GM18907 (cell line): ENCODE data around the gene VSIG10.

Experiments used
- ATAC-seq: cut with Tn5 transposase; IDR thresholded peaks from one replicate; pipeline ENCODE4 v1.9.1; 2021; ENCODE audit warnings: mild to moderate bottlenecking, moderate library complexity; ENCODE audit not compliant: unreplicated experiment

VSIG10 gene

DNA sequence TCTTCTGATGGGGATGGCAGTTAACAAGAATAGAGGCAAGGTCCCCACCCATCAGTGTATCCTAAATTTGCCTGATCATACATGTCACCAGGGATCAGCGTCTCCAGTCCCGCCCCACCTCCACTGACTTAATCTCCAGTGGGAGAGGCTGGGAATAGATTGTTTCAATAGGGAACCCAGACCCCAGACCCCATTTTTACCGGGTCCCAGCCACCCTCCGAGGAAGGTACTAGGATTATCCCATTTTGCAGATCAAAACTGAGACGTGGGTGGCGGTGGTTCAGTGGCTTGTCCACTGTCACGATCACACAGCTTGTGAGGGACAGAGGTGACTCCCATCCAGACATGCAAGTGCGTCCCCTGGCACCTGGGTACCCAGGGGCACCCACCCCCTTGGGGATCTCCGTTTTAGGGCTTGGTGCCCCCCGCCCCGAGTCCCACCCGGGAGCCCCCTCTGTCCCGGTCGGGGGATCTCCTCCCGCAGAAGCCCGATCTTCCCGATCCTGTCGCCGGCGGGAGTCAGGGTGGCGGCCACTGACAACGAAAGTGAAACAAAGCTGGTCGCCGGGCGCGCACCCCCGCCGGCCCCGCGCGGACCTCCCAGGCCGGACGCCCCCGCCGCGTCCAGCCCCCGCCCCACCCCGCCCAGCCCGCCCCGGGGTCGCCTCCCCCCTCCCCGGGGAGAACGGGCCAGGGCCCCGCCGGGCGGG is 43.4 kb downstream of the VSIG10 start:
- ATAC-seq = no peak

DNA sequence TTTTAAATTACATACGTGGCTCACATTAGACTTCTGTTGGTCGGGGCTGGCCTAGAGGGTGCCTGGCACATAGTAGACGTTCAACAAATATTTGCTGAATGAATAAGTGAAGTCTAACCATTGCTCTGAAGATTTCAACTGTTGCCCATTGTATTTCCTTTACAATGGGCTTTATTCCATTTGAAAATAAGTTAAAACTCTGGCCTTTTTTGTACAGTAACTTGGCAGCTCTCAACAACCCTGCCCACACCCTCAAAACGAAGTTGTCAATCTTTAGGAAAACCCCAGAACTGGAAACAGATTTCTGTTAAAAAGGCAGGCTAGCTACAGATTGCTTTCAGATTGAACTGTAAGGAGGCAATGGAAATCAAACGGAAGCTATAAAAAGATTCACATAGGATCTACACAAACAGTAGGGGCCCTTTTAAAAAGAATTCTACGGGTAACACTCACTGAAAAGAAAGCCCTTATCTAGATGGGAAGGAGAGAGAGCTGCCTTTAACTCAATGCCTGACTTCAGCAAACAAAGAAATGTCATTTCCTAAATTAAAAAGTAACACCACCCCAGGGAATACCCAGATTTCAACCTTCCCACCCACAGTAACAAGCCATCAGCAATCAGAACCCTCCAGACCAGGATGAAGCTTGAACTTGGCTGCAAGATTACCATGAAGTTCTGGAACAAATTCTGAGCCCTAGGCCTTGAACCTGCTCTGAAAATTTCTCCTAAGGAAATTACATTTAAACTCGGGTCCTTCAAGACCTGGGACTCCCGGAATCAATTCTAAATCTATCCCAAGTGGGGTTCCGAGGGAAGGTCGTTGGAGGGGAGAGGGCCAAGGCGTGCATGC is 44.2 kb downstream of the VSIG10 start:
- ATAC-seq = no peak

DNA sequence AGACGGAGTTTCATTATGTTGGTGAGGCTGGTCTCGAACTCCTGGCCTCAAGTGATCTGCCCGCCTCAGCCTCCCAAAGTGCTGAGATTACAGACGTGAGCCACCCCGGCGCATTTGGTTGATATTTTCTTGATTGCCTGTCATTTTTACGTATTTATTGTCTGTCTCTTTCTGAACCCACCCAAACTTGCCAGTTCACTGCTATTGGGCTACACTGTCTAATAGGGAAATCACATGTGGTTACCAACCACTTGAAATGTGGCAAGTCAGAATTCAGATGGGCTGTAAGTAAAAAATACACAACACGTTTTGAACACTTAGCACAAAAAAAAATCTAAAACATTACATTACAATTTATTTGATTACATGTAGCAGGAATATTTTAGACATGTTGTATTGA is 44.9 kb downstream of the VSIG10 start:
- ATAC-seq = no peak

DNA sequence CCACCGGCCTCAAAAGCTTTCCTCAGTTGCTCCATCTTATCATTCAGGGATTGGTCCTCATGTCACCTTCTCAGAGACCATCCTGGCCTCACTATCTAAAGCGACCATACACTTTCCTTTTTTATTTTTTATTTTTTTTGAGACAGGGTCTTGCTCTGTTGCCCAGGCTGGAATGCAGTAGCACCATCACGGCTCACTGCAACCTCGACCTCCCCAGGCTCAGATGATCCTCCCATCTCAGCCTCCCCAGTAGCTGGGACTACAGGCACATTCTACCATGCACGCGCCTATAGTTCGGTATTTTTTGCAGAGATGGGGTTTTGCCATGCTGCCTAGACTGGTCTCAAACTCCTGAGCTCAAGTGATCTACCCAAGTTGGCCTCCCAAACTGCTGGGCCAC is 45.6 kb downstream of the VSIG10 start:
- ATAC-seq = no peak

DNA sequence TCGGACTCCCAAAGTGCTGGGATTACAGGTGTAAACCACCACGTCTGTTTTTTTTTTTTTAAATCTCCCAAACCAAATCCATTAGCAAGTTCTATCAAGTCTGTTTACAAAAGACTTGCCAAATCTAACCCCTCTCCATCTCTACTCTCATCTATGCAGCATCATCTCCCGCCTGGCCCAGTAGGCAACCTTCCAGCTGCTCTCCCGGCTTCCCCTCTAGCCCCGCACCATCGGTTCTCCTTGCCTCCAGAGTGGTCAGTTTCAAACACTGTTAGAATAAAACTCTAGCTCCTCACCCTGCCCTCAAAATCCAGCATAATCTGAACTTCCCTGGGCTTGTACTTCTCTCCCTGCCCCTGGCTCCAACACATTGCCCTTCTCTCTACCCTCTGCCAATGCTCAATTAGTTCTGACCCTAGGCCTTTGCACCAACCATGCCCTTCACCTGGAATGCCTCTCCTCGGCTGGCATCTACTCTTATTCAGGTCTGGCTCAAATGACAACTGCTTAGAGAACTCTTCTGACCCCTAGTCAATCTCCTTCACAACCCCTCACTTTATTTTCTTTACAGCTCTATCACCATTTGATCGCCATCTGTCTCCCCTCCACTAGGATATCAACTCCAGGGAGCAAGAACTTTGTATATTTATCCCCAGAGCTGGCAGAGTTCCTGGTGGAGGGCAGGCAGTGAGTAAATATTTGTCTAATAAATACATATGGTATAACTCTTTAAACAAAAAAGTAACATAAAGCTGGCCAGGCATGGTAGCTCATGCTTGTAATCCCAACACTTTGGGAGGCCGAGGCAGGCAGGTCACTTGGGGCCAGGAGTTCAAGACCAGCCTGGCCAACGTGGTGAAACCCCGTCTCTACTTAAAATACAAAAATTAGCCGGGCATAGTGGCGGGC is 47.7 kb downstream of the VSIG10 start:
- ATAC-seq = no peak

DNA sequence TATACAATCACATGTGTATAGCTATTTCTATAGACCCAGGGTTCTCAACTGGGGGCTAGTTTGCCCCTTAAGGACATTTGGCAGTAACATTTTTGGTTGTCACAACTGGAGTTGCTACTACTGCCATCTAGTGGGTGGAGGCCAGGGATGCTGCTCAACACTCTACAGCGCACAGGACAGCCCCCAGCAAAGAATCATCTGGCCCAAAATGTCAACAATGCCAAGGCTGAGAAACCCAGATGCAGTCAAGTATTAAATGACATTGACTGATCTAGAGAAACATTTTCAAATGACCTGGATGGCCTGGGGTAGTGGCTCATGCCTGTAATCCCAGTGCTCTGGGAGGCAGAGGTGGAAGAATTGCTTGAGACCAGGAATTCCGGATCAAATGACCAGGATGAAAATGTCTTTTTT is 48.7 kb downstream of the VSIG10 start:
- ATAC-seq = peak; percentile 76

DNA sequence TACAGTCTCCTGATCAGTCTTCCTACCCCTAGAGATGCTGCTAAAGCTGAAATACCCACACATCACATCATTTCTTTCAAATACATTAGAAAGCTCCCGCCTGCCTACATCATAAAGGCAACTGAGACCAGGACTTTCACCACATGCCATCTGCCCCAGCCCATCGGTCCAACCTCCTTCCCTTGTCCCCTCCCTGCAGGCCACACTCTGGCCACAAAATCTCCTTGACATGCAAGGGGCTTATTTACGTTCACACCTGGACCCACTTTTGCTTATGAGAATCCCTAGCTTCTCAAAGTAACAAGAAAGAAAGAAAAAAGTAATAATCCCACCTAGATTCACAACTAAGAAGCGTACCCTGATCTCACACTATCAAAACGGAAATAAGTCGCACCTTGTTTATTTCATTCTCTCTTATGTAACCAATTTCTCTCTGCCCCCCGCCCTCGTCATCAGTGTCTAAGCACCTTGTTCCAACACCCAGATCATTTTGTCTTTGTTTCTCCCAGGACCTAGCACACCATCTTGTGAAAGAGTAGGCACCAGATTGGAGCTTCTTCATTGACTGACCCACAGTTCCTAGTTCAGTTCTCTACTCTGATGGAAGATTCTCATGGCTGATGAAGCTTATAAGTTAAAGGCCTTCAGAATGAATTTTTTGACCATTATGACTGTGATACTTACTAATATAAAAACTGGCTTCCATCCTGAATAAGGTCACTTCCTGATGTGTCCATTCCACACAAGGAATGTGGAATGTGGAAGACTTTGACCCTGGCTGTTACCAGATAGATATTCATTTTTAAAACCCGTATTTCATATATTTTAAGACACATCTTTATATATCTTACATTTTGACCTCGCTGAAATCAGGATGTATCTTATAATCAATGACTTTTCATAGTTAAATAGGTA is 50.5 kb downstream of the VSIG10 start:
- ATAC-seq = no peak

DNA sequence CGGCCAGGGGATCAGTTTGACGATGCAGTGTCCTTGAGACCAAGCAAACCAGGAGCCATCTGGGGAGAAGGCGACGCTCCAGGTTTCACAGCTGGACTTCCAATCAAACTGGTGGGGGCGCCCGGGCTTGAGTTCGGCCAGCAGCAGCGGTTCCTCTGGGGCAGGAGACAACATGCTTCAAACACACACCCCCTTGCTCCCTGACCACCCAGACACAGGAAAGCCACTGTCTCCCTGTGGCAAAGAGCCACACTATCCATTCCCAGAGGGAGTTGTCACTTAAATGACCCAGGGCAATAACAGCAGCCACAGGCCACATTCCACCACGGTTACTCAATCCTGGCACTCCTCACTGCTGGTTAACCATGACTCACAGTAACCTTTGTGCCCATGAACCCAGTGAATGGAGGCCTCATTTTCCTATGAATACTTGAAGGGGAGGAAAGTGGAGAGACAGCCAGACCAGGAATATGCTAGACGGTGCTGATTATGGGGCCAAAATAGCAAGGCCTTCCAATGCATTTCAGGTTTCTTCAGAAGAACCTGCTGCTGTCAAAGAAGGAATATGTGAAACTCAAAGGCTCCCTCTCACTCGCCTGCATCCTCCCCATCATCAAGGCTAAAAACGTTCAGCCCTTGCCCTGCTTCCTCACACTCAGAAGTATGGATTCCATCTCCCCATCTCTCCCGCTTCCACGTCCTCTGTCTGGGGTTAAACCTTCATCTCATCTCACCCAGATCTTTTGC is 51.3 kb downstream of the VSIG10 start:
- ATAC-seq = no peak

DNA sequence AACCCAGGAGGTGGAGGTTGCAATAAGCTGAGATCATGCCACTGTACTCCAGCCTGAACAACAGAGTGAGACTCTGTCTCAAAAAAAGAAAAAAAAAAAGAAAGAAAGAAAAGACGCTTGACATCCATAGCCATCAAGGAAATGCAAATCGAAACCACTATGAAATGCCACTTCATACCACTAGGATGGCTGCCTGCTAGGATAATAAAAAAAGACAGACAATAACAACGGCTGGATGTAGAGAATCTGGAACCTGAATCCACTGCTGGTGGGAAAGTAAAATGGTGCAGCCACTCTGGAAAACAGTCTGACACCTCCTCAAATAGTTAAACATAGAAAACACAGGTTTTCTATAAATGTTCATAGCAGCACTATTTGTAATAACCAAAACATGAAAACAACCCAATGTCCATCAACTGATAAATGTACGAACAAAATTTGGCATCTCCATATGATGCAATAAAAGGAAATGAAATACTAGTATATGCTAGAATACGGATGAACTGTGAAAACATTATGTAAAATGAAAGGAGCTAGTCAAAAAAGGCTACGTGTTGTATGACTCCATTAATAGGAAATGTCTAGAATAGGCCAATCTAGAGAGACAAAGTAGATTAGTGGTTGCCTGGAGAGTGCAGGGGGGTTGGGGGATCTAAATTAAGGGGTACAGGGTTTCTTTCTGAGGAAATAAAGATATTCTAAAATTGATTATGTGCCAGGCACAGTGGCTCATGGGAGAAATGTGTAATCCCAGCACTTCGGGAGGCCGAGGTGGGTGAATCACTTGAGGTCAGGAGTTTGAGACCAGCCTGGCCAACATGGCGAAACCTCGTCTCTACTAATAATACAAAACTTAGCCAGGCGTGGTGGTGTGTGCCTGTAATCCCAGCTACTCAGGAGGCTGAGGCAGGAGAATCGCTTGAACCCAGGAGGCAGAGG is 52.6 kb downstream of the VSIG10 start:
- ATAC-seq = no peak

DNA sequence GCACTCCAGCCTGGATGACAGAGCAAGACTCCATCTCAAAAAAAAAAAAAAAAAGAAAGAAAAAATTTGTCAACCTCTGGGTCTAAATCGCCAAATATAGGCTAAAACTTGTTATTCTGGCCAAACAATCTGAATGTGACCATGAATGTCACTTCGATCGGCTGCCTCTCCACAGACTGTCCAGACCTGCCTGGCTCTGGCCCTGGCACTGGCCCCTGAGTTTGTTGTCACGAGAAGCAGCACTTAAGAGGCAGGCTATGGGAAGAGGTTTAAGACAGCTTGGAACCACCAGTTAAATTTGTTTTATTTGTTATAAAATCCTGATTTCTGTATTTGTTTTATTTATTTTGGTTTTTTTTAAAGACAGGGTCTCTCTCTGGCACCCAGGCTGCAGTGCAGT is 57.4 kb downstream of the VSIG10 start:
- ATAC-seq = no peak

DNA sequence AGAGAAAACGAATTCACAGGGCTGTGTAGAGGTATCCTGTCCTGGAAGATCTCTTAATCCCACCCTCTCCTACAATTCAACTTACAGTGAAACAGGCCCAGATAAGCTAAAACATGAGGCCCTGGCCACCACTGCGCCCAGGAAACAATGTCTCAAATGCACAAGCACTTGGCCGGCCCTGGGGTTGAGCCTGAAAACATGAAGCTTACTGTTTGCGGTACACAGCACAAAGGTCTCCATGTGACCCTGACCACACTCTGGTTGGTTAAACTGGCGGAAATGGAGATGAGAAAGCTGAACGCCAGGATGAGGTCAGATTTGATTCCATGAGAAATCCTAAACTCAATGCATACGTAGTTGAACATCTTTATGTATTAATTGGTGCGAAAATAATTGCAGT is 59.2 kb downstream of the VSIG10 start:
- no peak for ATAC-seq

DNA sequence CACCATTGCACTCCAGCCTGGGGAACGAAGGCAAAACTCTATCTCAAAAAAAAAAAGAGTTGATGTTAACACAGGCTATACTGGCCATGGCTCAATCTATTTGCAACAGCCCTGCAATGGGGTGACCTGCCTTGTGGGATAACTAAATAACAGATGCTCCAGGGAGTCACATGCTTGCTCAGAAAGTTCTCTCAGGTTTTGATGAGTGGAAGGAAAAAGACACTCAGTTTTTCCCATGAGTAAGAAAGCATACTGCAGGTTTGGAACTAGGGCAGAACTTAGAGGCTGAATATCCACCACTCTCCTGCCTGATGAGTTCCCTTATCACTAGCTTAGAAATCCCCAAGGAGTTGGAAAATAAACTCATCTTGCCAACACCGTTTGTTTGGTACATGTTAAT is 59.7 kb downstream of the VSIG10 start:
- no peak for ATAC-seq

DNA sequence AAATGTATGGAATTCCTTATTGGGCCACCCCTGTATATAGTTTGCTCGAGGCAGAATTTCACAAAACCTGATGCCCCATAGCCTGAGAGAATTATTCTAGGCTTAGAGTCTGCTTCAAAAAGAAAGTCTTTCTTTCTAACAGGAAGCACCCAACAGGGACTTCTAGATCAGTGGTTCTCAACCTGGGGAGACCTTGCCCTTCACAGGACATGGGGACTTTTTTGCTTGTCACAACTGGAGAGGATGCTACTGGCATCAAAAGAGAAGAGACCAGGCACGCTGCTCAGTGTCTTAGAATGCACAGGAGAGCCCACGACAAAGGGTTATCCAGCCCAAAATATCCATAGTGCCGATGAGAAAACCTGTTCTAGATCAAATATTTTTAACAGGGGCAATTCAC is 61.7 kb downstream of the VSIG10 start:
- ATAC-seq = no peak

DNA sequence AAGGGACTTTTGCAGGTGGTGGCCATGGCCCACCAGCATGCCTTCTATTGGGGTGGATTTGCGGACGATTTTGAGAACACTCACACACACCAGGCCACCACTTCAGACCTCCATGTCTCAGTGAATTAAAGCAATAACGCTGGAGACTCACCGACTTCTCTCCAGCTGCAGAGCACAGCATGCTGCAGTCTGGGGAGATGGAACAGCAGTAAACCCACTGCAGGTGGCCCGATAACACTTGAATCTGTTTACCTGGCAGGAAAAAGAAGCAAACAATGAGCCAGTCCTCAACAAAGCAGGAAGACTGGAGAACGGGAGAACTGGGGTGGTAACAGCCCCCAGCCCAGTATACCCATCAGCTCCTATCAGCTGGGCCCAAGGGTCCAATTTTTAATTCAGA is 65.7 kb downstream of the VSIG10 start:
- ATAC-seq = no peak

DNA sequence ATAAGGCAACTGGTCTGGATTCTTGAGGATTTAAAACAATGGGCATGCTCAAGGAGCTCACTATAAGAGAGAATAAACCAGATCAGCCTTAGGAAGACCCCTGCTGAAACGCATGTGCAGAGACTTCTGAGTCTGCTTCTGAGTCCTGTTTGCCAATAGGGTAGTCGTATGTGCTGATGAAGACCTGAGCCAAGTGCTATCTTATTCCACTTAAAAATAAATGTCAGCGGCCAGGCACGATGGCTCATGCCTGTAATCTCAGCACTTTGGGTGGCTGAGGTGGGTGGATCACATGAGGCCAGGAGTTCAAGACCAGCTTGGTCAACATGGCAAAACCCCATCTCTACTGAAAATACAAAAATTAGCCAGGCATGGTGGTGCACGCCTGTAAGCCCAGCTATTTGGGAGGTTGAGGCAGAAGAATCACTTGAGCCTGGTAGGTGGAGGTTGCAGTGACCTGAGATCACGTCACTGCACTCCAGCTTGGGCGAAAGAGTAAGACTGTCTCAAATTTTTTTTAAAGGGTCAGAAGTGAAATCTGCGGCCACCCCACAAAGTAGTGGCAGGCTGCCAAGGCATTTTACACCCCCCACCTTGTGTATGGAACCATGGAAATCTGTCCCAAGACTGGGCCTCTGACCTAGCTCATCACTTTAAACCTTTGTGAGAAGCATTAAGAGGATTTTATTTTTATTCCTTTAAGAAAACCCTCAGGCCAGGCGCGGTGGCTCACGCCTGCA is 67.0 kb downstream of the VSIG10 start:
- ATAC-seq = no peak

DNA sequence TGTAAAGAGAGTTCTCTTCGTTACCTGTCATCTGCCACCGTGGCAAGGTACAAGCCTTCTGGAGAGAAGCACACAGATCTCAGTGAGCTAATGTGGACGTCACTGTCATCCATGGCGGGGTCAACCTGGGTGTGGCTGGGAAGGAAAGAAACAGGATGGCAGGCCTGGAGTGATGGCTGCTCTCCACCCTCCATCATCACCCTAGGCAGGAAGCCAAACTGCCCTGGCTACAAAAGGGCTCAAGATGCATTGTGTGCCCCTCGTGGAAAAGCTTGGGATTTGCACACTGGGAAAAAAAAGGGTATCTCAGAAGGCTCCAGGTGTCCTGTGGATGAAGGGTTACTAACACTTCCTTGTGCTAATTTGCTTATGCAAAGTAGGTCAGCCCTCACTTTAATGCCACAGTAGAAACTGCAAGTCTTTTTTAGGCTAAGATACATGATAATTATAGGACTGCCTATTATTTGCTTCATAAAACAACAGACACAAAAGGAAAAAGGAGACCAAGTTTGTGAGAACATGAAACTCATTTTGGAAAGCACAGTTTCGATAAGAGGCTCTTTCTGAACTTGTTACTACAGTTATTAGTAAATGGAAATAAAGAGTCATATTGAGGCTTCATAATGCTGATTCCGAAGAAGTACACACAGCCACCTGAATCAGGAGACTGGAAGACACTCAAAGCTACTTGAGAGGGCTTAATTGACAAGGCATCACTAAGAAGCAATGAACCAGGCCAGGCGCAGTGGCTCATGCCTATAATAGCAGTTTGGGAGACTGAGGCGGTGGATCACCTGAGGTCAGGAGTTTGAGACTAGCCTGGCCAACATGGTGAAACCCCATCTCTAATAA is 68.4 kb downstream of the VSIG10 start:
- ATAC-seq = peak; percentile 76
